ENCODE data around the gene BCAS3.
"Not testable (repeated sequence)": the region's sequence is repeated elsewhere in the genome, so short reads cannot be mapped to it uniquely, and the experiment has no call there.

BCAS3 gene

DNA sequence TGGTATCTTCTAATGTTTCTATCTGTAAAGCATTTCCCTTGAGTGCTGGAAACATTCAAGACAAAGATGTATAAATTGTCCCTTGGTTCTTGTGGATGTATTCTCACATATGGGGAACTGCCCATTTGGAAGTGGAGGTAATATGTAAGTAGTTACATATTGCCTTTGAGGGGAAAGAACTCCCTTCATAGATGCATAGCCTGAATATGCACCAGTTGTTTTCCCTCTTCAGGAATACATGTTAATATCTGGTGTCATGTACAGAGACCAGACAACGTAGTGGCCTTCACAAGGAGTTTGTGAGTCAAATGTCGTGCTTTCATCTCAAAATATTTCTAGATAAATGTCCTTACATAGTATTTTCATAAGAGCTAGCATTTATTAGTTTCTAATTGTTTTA, 213.5 kb downstream of the BCAS3 start:
- no peak for DNase-seq

- no peak for DNase-seq
These were observed 215.8 kb downstream of the BCAS3 start for GRCh38 chr17:60893475-60893874.

- DNase-seq = no peak
These were observed 219.3 kb downstream of the BCAS3 start for GRCh38 chr17:60896996-60897395.

DNA sequence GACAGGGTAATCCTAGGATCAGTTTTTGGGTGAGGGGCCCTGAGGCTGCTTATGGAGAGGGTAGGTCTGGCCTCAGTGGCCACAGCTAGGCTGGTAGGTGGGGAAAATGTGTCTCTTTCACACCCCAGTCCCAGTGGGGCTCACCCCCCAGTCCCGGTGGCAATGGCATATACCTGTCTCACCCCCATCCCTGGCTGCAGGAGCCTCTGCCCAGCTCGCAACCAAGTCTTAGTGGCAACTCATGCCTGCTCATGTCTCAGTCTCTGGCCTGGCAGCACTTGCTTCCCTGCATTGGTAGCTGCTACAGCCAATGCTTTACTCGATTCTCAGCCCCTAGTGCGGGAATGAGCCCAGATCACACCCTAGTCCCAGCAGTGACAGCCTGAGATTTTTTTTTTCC, 221.5 kb downstream of the BCAS3 start:
- DNase-seq = no peak

DNA sequence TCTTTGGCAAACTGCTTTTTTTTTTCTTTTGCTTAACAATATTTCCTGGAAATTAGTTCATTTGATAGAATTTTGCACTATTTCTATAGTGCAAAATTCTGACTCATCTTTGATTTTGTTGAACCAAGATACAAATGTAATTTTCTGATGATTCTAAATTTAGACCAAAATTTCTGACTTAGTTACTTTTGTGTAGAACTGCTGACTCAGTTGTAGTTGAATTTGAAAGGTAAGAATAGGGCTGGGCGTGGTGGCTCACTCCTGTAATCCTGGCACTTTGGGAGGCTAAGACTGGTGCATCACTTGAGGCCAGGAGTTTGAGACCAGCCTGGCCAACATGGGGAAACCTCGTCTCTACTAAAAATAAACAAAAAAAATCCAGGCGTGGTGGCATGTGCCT, 223.0 kb downstream of the BCAS3 start:
- DNase-seq = no peak

- no peak for DNase-seq
These were observed 223.6 kb downstream of the BCAS3 start for GRCh38 chr17:60901242-60901641.

- DNase-seq = no peak
These were observed 224.2 kb downstream of the BCAS3 start for GRCh38 chr17:60901806-60902205.

DNA sequence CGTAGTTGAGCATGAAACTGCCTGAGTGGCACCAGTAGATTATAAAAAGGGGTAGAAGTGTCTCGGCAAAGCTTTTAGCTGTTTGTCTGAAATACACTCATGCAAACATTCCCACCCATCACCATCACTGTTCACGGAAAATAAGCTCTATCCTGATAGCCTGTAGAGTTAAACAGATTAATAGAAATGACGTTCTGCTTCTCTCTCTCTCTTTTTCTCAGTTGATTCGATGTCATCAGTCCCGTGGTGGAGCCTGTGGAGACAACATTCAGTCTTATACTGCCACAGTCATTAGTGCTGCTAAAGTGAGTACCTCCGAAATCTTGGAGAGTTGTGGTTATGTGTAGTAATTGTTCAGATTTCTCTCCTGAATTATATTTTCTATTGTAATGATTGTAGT, 224.7 kb downstream of the BCAS3 start:
- no peak for DNase-seq

DNA sequence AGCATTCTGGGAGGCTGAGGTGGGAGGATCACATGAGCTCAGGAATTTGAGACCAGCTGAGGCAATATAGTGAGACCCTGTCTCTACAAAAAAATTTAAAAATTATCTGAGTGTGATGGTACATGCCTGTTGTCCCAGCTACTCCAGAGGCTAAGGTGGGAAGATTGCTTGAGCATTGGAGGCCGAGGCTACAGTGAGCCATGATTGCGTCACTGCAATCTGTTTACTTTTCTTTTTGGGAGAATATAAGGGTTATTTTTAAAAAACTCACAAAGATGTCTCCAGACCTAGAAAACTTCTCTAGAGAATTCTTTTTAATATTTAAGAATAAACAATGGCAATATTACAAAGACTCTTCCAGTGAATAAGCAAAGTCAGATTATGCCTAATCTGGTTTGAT, 226.9 kb downstream of the BCAS3 start:
- DNase-seq = no peak

DNA sequence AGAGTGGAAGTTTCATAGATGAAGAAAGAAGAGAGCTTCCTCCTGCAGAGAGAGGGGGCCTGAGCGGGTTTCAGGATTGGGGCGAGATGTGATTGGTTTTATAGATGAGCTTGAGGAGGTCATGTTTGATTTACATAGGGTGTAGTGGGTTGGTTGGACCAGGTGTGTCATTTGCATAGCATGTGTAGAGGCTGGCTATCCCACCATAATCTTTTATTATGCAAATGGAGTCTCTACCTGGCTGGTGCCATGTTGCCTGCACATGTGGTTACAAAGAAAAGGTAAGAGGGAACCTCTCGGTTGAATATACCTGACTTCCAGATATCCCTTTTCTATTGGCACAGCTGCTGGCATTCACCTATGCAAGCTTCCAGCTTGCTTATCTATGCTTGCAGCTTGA, 228.1 kb downstream of the BCAS3 start:
- no peak for DNase-seq

DNA sequence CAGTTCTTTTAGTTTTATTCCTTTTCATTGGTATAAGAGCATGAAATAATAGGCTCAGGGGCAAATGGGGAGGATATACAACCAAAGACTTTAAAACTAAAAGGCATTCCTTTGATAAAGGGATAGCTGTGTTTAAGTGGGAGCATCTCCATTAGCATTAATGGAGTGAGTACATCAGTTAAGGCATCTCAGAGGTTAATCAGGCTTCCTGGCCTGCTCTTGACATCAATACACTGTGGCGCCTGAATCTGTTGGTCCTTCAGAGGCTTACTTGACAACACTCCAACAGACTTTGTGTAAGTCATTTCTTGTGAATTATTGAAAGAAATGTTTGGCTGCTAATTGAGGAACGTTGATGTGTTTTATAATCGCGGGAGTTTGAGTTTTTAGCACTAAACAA, 230.7 kb downstream of the BCAS3 start:
- no peak for DNase-seq

GRCh38 chr17:60909405-60909804, 231.8 kb downstream of the BCAS3 start:
- no peak for DNase-seq

- DNase-seq = no peak
These were observed 232.8 kb downstream of the BCAS3 start for GRCh38 chr17:60910415-60910814.

DNA sequence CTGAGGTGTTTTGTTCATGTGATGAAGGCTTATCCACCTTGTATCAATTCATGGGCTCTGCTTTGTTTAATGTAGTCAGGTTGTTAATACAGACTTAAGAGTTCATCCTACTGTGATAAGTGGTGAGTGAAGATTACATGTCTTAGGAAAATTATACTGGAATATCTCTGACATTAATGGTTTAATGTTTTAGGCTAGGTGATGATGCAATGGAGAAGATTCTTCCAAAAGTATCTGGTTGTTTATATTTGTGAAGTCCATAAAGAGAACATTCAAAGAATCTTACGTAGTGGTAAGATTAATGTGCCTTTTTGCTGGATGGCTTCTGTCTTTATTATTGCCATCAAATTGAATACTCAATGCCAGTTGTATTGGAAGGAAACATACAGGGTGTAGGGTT, 236.4 kb downstream of the BCAS3 start:
- no peak for DNase-seq

DNA sequence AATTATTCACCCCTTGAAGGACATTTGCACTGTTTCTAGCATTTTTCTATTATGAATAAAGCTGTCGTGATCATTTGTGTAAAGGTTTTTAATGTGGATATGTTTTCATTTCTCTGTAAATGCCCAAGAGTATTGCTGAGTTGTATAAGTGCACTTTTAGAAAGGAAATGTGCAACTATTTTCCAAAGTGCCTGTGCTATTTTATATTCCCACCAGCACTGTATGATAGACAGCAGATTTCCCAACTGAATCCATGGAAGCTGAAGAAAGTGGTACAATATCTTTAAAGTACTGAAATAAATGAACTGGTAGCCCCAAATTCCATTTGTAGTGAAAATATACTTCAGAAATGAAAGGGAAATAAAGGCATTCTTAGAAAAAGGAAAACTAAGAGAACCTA, 238.4 kb downstream of the BCAS3 start:
- no peak for DNase-seq

DNA sequence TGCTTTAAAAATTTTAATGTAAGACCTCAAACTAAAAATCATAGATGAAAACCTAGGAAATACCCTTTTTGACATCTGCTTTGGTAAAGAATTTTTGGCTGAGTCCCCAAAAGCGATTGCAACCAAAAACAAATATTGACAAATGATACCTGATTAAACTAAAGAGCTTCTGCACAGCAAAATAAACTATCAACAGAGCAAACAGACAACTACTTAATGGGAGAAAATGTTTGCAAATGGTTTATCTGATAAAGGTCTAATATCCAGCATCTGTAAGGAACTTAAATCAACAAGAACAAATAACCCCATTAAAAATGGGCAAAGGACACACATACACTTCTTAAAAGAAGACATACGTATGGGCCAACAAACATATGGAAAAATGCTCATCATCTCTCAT, 242.5 kb downstream of the BCAS3 start:
- DNase-seq = no peak

DNA sequence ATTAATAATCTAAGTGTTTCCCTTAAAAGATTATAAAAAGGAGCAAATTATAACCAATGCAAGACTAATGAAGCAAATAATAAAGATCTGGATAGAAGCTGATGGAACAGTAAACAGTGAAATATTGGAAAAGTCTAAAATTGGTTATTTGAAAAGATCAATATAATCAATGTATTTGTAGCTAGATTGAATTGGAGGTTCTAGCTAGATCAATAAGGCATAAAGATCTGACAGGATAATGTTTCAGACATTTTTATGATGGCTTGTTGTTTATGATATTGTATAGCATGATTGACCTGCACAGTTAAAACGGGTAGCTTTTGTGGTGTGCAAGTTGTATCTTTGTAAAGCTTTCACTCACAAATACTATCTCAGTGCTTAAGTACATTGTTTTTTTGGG, 245.3 kb downstream of the BCAS3 start:
- no peak for DNase-seq

GRCh38 chr17:60926466-60927183, 249.0 kb downstream of the BCAS3 start:
- no peak for DNase-seq

- no peak for DNase-seq
These were observed 256.1 kb downstream of the BCAS3 start for GRCh38 chr17:60933739-60934138.

DNA sequence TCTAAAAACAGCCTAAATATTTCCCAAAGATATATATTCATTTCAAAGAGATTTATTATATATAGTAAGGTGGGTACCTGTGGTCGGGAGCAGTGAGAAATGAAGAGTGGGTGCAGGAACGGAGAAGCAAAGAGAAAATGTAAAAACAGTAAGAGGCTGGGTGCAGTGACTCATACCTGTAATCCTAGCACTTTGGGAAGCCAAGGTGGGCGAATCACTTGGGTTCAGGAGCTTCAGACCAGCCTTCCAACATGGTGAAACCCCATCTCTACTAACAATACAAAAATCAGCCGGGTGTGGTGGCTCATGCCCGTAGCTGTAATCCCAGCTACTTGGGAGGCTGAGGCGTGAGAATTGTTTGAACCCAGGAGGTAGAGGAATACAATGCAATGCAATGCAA, 257.1 kb downstream of the BCAS3 start:
- no peak for DNase-seq

GRCh38 chr17:60935991-60936390, 258.3 kb downstream of the BCAS3 start:
- not testable (repeated sequence) for DNase-seq

GRCh38 chr17:60939318-60939717, 261.7 kb downstream of the BCAS3 start:
- no peak for DNase-seq

DNA sequence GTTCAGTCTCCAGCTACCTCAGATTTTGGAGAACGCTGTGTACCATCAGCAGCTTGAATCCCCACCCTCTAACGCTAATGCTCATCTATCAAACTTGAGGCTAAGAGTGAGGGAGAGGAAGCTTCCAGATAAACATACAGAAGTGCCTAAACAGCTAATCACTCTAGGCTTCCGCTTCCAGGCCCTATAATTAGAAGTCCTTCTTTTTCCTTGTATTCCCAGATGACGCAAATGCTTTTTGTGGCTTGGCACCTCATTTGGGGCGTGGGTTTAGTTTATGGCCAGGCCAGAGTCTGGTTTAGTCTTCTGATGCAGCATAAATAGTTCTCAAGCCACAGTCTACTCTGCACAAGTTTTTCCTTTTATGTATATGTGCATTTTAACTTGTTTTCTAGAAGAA, 263.4 kb downstream of the BCAS3 start:
- DNase-seq = no peak

DNA sequence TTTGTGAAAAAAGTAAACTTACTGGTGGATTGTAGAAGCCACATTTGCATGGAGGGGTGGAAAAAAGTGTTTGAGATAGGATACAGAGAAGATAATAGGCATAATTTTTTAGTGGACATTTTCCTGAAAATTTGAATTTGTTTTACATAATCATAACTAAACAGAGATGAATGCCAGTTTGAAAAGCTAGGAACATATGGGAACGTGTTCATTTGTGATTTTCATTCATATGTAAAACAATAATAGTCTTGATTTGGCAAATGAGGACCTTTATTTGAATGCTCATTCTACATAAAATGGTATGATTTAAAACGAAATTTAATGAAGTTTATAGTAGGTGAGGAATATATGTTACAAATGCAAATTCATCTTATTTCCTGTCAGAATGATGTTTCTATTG, 263.9 kb downstream of the BCAS3 start:
- no peak for DNase-seq

DNA sequence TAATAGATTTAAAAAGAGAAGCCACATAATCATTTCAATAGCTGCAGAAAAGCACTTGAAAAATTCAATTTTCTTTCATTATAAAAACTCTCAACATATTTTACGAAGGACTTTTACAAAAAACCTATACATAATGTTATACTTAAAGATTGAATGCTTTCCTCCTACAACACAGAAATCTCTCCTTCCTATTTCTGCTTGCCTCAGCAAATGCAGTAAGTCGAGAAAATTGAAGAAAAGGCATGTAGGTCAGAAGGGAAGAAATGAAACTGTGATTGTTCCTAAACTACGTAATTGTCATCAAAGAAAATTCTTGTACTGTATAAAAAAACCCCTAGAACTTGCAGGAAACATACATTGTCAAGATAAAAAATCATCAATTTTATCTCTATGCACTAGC, 267.1 kb downstream of the BCAS3 start:
- no peak for DNase-seq

DNA sequence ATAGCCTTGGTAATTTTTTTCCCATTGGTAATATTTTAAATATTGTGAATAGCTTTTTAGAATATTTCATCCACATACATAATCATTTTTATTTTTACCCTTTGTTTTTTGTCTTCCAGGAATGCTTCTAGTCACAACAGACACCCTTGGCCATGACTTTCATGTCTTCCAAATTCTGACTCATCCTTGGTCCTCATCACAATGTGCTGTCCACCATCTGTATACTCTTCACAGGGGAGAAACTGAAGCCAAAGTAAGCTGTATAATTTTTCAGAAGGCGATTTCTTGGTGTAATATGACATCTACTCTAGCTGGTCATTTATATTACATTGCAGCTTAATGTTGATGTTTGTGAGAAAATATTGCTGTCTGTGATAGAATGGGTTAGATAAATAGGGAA, 269.4 kb downstream of the BCAS3 start:
- DNase-seq = no peak

Measured in activated CD4-positive, alpha-beta T cell treated with anti-CD3 and anti-CD28 coated beads, Interleukin-2, Interleukin-6, amounts not matched to agents 100 ng/mL and 50 ng/mL, durations not matched to agents 16 hours and 8 hours (primary cell).